ENCODE data around the gene ATG7.

- TF ChIP-seq CTCF (conservative IDR thresholded peaks at IDR 0.05) (no peak), EZH2 (IDR thresholded peaks at IDR 0.05; ENCODE audit: low read depth) (no peak)
Observed at GRCh38 chr3:11470031-11470853, 198.0 kb downstream of the ATG7 start.

Data from PC-9 (cell line).